ENCODE measurements around the gene P2RX6. TPM values are rescaled to one million over a fixed set of nuclear protein-coding genes. Genes with fewer than 3 reads are reported as not detected.
A peak's percentile ranks its signal among the peaks of the same experiment; 100 is the strongest.

Gene P2RX6
- total RNA-seq, 2 experiments from 2014 or later: 0.27 TPM

DNA sequence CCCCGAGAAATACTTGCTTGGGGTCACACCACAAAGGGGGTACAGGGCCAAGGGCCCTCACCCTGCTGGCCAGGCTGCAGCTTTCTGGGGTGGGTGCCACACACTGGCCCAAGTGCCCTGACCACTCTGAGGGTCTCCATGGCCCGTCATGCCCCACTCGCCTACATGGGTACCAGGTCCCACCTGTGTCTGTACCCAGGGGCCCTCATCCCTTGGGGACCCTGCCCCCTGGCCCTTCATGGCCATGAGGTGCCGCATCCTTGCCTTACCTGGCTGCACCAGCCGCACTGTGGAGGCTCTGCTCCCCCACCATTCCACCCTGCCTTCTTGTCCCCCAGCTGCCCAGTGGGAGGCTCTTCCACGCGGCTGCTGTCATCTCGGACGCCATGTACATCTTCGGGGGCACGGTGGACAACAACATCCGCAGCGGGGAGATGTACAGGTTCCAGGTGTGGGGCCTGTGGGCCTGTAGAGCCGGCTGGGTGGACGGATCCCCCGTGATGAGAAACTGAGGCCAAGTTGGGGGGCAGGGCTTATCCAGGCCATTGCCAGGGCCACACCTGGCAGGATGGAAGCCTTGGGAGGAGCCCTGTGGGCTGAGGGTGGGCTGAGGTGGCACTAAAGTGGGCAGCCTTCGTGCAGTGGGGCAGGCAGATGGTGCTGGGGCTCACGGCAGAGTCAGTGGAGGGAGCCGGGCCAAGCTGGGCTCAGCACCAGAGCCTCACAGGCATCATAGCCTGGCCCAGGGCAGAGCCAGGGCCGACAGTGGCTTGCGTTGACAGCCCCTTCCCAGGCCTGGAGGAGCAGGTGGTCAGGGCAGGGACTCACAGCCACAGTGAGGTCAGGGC, 22.3 kb upstream of the P2RX6 start:
- POLR2A ChIA-PET: no interaction called here
- Mint-ChIP-seq H3K4me3 (no peak overlapping the region), H3K4me1 (peaks cover 10% of the 10 kb centered on the region), H3K27me3 (no peaks in the 10 kb centered on the region), H3K36me3 (ENCODE audit: low read depth) (peaks cover 6% of the 10 kb centered on the region), H3K9me3 (no peaks in the 10 kb centered on the region), H3K27ac (no peak overlapping the region)
- CTCF ChIA-PET: no interaction called here
- DNase-seq: no peak

DNA sequence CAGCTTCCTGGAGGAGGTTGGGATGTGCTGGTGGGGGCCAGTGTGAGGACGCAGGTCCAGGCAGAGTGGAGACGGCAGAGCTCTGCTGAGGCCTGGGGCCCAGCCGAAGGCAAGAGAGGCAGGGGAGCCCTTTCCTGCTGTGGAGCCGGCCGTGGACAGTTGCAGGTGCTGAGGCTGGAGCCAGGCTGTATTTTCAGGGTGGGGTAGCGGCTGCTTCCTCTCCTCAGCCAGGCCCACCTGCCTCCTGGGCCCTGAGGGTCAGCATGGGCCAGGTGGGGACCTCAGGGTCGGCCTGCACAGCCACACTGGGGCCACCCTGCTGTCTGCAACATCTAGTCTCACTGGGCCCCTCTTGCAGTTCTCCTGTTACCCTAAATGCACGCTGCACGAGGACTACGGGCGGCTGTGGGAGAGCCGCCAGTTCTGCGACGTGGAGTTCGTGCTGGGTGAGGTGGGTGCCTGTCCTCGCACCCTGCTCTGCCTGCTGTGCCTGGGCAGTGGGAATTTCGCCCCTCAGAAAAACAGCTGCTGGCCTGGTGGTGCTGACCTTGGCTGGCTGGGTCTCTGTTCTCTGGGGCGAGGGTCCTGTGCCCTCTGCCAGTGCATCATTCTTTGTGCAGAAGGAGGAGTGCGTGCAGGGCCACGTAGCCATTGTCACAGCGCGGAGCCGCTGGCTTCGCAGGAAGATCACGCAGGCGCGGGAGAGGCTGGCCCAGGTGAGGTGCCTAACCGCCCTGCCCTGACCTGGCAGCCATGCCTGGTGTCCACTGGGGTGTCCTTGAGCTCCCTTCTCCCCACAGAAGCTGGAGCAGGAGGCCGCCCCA, 21.4 kb upstream of the P2RX6 start:
- H3K4me3 Mint-ChIP-seq: no peak overlapping the region
- no peaks in the 10 kb centered on the region for H3K9me3 Mint-ChIP-seq
- CTCF ChIA-PET: interaction anchor here (2.3 kb wide), 1 partner anchor 11 kb away, joined by 7 read pairs; the partner anchor contains the start of gene LZTR1
- no peaks in the 10 kb centered on the region for H3K27me3 Mint-ChIP-seq
- peaks cover 10% of the 10 kb centered on the region for H3K4me1 Mint-ChIP-seq
- H3K27ac Mint-ChIP-seq: no peak overlapping the region
- peaks cover 4% of the 10 kb centered on the region for H3K36me3 Mint-ChIP-seq (ENCODE audit: low read depth)
- POLR2A ChIA-PET: no interaction called here
- no peak for DNase-seq

DNA sequence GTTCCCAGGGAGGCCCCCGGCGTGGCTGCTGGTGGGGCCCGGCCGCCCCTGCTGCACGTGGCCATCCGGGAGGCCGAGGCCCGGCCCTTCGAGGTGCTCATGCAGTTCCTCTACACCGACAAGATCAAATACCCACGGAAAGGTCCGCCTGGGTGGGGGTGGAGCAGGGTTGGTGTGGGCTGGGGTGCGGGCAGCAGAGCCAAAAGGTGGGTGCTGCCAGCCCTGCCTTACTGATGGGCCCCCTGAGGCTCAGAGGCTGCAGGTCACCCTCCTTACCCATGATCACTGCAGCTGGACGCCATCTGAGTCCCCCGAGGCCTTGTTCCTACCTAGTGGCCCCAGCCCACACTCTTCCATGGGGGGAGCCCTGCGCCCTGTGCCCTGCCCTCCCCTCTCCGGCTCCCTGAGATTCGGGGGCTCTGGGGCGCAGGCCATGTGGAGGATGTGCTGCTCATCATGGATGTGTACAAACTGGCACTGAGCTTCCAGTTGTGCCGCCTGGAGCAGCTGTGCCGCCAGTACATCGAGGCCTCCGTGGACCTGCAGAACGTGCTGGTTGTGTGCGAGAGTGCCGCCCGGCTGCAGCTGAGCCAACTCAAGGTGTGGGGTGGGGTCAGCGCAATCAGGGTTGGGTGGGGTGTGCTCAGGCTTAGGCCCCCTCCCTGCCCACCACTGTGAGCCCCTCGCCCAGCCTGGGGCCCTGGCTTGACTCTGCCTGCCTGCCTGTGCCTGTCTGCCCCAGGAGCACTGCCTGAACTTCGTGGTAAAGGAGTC, 20.6 kb upstream of the P2RX6 start:
- H3K27me3 Mint-ChIP-seq: no peaks in the 10 kb centered on the region
- POLR2A ChIA-PET: no interaction called here
- peaks cover 4% of the 10 kb centered on the region for H3K36me3 Mint-ChIP-seq (ENCODE audit: low read depth)
- CTCF ChIA-PET: interaction anchor here (2.3 kb wide), 1 partner anchor 12 kb away, joined by 7 read pairs; the partner anchor contains the start of gene LZTR1
- peaks cover 11% of the 10 kb centered on the region for H3K4me1 Mint-ChIP-seq
- no peak for DNase-seq
- H3K4me3 Mint-ChIP-seq: no peak overlapping the region
- no peaks in the 10 kb centered on the region for H3K9me3 Mint-ChIP-seq
- no peak overlapping the region for H3K27ac Mint-ChIP-seq

DNA sequence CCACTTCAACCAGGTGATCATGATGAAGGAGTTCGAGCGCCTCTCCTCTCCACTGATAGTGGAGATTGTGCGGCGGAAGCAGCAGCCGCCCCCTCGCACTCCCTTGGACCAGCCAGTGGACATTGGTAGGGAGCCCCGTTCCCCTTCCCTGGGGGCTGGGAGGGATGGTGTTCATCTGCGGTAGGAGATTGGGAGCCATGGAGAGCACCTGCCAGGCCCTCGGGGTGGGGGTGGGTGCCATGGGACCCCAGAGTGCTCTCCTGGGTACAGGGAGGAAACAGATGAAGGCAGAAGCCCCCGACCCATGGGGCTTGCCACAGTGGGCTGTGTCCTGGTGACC, 20.1 kb upstream of the P2RX6 start:
- Mint-ChIP-seq H3K4me1 (peaks cover 7% of the 10 kb centered on the region), H3K27me3 (no peaks in the 10 kb centered on the region), H3K36me3 (ENCODE audit: low read depth) (peaks cover 4% of the 10 kb centered on the region), H3K9me3 (no peaks in the 10 kb centered on the region), H3K27ac (no peak overlapping the region), H3K4me3 (no peak overlapping the region)
- POLR2A ChIA-PET: no interaction called here
- DNase-seq: no peak
- CTCF ChIA-PET: interaction anchor here (2.3 kb wide), 1 partner anchor 13 kb away, joined by 7 read pairs; the partner anchor contains the start of gene LZTR1

DNA sequence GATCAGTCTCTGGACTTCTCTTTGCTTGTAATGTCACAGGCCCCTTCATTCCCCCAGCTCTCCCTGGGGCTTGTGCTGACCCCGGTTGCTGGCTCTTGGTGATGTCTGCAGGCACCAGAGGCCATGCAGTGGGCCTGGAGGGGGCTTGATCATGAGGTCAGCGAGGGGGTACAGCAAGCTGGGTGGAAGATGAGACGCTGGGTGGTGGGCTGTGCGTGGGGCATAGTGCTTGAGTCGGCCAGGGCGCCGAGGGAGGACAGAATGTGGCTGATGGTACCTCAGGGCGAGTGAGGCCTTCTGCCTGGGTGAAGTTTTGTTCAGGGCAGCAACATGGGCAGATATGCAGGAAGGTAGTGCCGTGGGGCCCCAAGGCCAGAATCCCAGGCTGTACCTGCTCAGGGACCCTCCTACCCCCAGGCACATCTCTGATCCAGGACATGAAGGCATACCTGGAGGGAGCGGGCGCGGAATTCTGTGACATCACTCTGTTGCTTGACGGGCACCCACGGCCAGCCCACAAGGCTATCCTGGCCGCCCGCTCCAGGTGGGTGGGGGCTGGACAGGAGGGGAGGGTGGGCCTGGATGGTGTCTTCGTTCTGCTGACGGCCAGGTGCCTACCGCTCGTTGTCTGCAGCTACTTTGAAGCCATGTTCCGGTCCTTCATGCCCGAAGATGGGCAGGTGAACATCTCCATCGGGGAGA, 19.5 kb upstream of the P2RX6 start:
- Mint-ChIP-seq H3K27me3 (no peaks in the 10 kb centered on the region), H3K27ac (no peak overlapping the region), H3K9me3 (no peaks in the 10 kb centered on the region), H3K4me3 (no peak overlapping the region), H3K36me3 (ENCODE audit: low read depth) (peaks cover 4% of the 10 kb centered on the region), H3K4me1 (peaks cover 7% of the 10 kb centered on the region)
- CTCF ChIA-PET: interaction anchor here (2.3 kb wide), 1 partner anchor 13 kb away, joined by 7 read pairs; the partner anchor contains the start of gene LZTR1
- POLR2A ChIA-PET: no interaction called here
- DNase-seq: no peak

DNA sequence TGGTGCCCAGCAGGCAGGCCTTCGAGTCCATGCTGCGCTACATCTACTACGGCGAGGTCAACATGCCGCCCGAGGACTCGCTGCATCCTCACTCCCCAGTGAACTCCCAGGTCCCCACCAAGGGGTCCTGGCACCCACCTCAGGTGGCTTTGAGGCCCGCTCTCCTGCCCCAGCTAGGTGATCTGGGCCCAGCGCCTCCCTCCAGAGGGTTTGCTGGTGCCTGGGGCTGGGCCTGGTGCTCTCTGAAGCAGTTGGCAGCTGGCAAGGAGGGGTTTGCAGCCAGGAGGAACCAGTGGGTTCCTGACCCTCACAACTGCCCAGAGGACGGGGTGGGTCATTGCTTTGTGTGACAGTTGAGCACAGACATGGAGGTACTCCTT, 18.9 kb upstream of the P2RX6 start:
- DNase-seq: no peak
- H3K4me1 Mint-ChIP-seq: peaks cover 12% of the 10 kb centered on the region
- H3K4me3 Mint-ChIP-seq: no peak overlapping the region
- no peaks in the 10 kb centered on the region for H3K27me3 Mint-ChIP-seq
- H3K27ac Mint-ChIP-seq: no peak overlapping the region
- H3K9me3 Mint-ChIP-seq: no peaks in the 10 kb centered on the region
- ChIA-PET POLR2A (no interaction called here), CTCF (interaction anchor here (2.3 kb wide), 1 partner anchor 14 kb away, joined by 7 read pairs; the partner anchor contains the start of gene LZTR1)
- peaks cover 5% of the 10 kb centered on the region for H3K36me3 Mint-ChIP-seq (ENCODE audit: low read depth)

DNA sequence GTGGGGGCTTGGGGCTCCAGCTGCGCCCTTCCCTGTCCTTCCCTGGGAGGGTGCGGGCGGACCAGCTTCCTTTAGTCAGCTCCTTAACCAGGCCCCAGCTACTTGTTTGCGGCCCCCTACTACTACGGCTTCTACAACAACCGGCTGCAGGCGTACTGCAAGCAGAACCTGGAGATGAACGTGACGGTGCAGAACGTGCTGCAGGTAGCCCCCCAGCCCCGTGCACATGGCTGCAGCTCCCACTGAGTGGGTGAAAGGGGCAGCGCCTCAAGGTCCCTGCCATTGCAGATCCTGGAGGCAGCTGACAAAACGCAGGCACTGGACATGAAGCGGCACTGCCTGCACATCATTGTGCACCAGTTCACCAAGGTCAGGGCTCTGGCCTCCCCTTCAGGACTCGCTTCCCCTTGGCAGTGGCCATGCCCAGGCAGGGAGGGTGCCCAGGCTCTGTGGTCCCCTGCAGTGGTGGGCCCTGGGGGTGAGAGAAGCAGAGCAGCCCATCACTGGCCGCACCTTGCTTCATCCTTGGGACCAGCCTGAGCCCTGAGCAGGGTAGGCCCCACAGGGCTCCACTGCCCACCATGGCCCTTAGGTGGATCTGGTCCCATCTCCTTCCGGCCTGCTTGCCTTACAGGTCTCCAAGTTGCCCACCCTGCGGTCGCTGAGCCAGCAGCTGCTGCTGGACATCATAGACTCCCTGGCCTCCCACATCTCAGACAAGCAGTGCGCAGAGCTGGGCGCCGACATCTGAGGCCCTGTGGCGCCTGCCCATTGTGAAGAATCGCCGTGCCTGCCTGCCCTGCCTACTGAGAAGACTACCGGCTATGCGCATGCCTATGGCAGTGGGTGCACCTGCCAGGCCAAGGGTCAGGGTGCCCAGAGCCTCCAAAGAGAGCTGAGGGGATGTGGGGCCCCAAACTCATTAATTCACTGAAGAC, 18.1 kb upstream of the P2RX6 start:
- H3K27me3 Mint-ChIP-seq: no peaks in the 10 kb centered on the region
- DNase-seq: no peak
- peaks cover 12% of the 10 kb centered on the region for H3K4me1 Mint-ChIP-seq
- H3K4me3 Mint-ChIP-seq: no peak overlapping the region
- ChIA-PET CTCF (interaction anchor here (0.6 kb wide), 1 partner anchor 9 kb away, joined by 3 read pairs; no protein-coding TSS in a partner anchor), POLR2A (no interaction called here)
- H3K36me3 Mint-ChIP-seq (ENCODE audit: low read depth): peaks cover 8% of the 10 kb centered on the region
- no peak overlapping the region for H3K27ac Mint-ChIP-seq
- no peaks in the 10 kb centered on the region for H3K9me3 Mint-ChIP-seq

DNA sequence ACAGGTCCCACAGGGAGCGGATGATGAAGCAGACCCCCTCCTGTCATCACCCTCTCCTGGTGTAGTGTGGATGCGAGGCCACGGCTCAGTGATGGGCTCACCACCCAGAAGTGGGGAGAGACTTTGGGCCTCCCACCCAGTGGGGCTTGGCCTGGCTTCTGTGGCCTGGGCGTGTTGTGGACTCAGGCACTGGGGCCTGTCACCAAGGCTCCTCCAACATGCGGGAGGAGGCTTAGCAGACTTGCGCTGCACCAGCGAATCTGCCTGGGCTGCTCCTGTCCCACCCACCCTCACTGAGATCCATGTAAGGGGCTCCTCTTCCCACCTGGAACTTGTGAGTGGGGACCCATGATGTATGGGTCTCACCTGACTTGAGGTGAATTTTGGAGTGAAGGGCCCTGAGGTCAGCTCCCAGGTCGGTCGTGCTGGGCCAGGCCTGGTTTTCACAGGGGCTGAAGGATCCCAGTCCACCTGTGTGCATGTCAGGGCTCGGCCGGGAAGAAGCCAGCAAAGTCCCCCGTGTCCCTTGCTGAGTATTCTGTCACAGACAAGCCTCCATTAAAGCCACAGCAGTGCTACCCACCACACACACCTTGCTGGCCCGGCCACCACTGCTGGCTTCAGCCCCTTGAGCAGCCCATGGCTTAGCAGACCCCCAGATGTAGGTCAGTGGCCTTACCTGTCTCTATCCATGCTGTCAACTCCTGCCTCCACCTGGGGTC, 17.3 kb upstream of the P2RX6 start:
- no peak overlapping the region for H3K4me3 Mint-ChIP-seq
- H3K9me3 Mint-ChIP-seq: no peaks in the 10 kb centered on the region
- no peak overlapping the region for H3K27ac Mint-ChIP-seq
- no peaks in the 10 kb centered on the region for H3K27me3 Mint-ChIP-seq
- H3K4me1 Mint-ChIP-seq: peaks cover 12% of the 10 kb centered on the region
- peaks cover 7% of the 10 kb centered on the region for H3K36me3 Mint-ChIP-seq (ENCODE audit: low read depth)
- POLR2A ChIA-PET: no interaction called here
- DNase-seq: no peak
- CTCF ChIA-PET: no interaction called here

DNA sequence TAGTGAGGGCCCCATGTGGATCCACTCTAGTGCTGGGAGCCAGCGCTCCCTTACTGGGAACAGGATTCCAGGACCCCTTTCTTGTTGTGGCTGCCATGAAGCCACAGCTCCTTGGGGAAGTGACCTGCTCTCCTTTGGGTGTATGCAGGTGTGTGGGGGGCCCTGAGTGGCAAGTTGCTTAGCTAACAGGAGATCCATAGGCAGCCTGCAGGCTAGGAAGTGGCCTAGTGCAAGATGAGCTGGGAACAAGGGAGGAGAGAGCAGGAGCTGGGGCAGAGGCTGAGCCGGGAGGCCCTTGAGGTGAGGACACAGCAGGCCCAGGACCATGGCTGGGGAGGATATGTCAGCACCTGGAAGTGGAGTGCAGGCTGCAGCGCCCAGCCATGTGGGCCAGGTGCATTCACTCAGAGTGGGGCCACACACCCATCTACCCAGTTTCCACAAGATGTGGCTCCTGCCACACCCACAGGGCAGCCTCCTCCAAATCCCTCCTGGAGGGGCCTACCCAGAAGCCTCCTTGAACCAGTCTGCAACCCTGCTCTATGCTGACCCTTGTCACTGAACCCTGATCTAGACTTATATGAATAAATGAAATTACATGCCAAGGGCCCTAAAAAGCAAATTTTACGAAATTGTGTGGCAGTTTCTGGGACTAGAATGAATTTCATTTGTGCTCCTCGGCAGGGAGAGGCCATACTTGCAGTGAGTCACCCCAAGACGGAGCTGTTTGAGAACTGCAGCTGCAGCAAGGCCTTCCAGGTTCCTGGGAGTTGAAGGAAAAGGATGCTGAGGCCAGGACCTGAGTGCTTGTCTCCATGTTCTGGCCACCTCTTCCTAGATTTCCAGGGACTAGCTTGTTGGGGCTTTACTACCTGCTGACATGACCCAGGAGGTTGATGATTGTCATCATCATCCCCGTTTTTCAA, 16.3 kb upstream of the P2RX6 start:
- H3K4me3 Mint-ChIP-seq: no peak overlapping the region
- ChIA-PET CTCF (interaction anchor here (1.0 to 1.5 kb wide), 3 partner anchors 16 to 44 kb away, joined by 3 read pairs; partner anchors contain the start of gene LZTR1), POLR2A (no interaction called here)
- H3K27ac Mint-ChIP-seq: peak overlapping the region; percentile 66
- no peaks in the 10 kb centered on the region for H3K27me3 Mint-ChIP-seq
- H3K36me3 Mint-ChIP-seq (ENCODE audit: low read depth): peaks cover 5% of the 10 kb centered on the region
- peaks cover 21% of the 10 kb centered on the region for H3K4me1 Mint-ChIP-seq
- no peak for DNase-seq
- H3K9me3 Mint-ChIP-seq: no peaks in the 10 kb centered on the region

DNA sequence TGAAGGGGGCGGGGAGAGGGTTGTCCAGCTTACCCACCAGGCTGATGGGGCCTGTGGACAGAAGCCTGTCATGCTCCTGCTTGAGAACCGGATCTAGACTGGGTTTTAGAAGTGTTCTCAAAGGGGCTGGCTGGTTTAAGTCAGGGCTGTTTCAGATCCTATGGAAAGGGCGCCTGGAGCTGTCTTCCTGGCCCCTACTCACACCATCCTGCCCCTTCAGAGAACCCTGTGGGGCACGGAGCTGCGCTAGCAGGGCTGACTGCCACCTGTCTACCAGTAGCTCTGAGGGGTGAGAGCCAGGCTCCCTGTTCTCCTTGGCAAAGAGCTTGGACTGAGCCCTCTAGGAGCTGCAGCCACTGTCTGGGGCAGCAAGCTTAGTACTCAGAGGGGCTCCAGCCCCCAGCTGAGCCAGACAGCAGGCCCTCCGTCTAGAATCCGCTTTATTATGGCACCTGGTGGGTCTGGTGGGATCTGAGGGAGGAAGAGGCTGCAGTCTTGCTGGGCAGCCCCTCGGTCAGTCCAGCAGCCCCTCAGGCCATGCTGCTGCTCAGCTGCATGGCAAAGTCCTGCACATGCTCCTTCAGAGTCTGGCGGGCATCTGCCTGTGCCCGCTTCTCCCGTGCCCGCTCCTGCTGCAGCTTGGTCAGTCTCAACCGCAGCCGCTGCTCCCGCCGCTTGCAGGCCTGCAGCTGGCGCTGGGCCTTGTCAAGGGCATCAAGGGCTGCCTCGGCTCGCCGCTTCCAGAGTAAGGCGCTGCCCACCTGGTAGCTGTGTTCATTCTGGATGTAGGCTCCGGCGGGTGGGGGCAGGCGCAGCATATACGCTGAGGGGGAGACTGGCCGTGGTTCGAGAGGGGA, 15.4 kb upstream of the P2RX6 start:
- Mint-ChIP-seq H3K27ac (peak overlapping the region; percentile 100), H3K4me1 (peaks cover 23% of the 10 kb centered on the region), H3K9me3 (no peaks in the 10 kb centered on the region), H3K4me3 (peak overlapping the region; percentile 83), H3K36me3 (ENCODE audit: low read depth) (peaks cover 5% of the 10 kb centered on the region), H3K27me3 (no peaks in the 10 kb centered on the region)
- DNase-seq: no peak
- POLR2A ChIA-PET: no interaction called here
- CTCF ChIA-PET: interaction anchor here (1.0 to 1.5 kb wide), 4 partner anchors 14 to 43 kb away, joined by 3 read pairs; partner anchors contain the start of gene LZTR1

All from activated CD4-positive, alpha-beta T cell treated with anti-CD3 and anti-CD28 coated beads, Interleukin-2, amount 10 ng/mL, durations not matched to agents 7 days and 5 days (primary cell).